GM15510 (cell line): ENCODE measurements around the gene WNT9B.

Source experiments
- POLR2A ChIP-seq: IDR thresholded peaks from 3 replicates; pipeline ENCODE4 v1.6.1; 2011; ENCODE audit warnings: borderline replicate concordance; ENCODE audit not compliant: insufficient read length; ENCODE audit errors: extremely low read depth

The WNT9B gene

DNA sequence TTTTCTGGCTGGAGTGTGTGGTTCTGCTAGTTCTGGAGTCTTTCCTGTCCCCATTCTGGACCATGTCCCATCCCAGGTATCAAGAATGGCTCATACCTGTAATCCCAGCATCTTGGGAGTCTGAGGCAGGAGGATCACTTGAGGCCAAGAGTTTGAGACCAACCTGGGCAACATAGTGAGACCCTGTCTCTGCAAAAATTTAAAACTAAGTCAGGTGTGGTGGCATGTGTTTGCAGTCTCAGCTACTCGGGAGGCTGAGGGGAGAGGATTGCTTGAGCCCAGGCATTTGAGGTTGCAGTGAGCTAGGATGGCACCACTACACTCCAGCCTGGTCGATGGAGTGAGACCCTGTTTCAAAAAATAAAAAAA, 17.6 kb upstream of the WNT9B start:
- TF ChIP-seq POLR2A = no peak

DNA sequence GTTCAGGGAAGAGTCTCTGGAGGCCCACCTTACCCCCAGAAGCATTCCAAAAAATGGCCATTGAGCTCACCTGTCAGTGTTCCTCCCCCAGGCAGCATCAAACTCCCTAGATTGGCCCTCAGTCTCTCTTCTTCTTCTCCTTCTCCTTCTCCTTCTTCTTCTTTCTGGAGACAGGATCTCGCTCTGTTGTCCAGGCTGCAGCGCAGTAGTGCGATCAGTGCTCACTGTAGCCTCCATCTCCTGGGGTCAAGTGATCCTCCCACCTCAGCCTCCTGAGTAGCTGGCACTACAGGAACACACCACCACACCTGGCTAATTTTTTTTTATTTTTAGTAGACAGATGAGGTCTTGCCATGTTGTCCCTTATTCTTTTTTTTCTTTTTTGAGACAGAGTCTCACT, 16.5 kb upstream of the WNT9B start:
- no peak for TF ChIP-seq POLR2A

DNA sequence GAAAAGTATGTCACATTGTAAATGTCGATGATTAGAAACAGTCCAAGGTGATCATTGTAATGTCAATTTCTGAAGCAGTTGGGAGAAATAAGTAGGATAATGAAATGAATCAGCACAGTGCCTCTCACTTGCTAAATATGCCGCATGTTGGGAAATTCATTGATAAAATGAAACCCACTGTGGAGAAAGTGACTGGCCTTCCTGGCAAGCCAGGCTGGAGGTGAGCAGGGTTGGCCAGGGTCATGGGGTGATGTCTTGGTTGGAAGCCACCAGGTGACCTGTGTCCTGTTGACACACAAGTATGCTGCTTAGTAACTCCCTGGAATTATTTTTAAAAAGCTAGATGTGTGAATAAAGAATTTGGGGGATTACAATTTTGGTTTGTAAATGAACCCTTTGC, 14.9 kb upstream of the WNT9B start:
- TF ChIP-seq POLR2A = no peak

DNA sequence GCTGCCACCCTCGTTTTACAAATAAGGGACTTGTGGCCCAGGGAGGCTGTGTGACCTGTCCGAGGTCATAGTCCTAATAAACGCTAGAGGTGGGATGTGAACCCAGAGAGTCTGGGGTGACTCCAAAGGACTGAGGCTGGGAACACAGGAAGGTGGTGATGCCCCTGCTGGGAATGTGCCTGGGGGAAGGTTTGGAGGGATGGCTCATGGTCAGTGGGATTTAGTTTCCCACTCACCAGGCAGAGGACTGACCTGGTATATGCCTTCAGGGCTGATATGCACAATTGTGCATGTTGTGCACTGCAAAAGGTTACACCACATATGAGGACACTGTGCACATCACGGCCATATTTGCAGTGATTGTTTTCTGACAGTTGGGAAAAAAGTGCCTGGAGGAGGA, 13.9 kb upstream of the WNT9B start:
- TF ChIP-seq POLR2A = no peak

DNA sequence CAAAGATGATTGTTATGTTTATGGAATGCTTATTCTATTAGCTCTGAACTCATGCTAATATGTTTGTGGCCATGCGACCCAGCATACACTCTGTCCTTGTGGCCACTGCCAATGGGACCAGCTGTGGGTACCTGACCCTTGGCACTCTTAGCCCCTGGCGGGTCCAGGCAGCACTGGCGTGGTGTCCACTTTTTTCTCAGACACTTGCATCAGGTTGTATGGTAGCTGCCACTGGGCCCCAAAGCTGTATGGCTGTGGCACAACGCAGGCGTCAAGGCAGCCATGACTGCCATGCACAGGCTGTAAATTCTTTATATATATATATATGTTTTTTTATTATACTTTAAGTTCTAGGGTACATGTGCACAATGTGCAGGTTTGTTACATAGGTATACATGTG, 12.2 kb upstream of the WNT9B start:
- TF ChIP-seq POLR2A = no peak

DNA sequence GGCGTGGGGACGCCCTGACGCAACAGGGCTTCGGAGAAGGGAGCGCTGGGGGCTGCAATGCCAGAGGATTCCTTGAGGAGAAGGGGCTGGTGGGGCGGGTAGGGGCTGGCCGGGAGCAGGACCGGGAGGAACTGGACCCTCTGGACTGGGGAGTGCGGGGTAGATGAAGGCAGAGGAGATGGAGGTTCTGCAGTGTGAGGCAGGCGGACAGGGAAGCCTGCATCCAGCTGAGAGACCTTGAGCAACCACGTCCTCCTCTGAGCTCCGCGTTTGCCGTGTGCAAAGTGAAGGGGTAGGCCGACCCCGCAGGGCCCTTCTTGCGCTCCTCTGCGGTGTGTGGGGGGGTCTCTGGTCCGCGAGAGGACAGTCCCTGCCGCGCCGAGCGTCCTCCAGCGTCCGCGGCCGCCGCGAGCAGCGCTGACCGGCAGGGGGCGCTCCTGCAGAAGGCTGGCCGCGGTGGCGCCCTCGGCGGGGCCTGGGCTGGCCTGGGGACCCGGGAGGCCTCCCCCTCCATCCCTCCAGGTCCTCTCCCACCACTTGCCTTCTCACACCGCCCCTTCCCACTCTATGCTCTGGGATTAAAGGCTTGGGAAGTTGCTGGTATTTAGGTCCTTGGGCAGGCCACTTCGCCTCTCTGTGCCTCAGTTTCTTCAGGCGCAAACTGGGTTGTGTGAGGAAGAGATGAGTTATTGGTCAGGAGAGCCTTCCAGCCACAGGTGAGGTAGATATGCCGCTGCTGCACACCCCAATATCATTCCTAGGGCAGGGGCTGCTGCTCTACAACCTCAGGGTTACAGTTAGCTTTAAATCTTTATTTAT, 9.6 kb upstream of the WNT9B start:
- TF ChIP-seq POLR2A = no peak

DNA sequence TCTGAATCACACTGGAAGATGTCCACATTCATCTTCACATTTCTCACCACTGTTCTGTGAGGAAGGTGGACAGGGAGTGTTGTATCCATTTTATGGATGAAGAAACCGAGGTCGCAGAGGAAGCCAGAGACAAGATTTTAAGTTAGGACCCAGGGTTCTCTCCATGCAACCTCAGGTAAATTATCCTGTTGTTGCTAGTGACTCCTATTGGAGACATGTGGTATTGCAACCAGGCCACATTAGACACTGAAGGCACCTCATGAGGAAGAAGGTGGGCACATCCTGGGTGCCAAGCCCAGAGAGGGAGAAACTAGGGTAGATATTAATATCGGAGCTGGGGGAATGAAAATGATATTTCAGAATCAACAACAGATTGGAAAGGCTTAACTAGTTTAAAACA, 8.5 kb upstream of the WNT9B start:
- TF ChIP-seq POLR2A = no peak

DNA sequence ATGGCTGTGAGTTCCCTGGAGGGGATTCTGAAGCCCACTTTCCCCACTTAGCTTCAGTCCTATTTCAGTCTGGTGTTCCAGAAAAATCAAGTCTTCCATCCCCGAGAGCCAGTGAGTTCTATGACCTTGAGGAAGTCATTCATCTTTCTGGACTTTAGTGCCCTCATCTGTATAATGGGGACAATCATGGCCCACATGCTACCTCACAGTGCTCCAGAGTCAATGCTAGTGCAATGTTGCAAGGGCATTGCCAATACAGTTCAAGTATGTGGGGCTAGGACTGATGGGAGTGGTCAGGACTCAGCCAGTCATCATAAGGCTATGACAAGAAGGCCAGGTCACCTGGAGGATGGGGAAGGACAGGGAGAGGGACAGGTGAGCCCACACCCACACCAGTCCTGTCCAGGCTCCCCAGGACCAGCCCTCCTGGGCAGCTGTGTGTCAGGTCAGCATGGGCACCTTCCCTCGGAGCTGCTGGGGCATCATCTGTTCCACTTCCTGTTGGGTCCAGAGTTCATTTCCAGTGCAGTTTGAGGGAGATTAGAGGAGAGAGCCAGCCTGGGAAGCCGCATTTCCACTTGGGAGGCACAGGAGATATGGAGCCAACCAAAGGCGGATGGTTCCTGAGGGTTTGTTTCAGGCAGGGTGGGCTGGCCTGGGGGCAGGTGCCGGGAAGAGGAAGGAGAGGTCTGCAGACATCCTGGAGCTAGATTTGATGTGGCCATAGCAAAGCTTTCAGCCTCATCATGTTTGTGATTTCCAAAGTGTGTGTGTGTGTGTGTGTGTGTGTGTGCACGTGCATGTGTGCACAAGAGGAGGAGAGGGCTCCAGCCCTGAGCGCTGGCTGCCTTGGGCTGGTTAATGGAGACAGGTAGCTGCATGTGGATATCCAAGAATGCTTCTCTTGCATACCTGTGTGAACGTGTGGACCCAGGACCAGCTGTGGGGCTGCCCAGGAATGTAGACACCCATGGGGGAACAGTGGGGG, 3.9 kb upstream of the WNT9B start:
- TF ChIP-seq POLR2A = no peak

DNA sequence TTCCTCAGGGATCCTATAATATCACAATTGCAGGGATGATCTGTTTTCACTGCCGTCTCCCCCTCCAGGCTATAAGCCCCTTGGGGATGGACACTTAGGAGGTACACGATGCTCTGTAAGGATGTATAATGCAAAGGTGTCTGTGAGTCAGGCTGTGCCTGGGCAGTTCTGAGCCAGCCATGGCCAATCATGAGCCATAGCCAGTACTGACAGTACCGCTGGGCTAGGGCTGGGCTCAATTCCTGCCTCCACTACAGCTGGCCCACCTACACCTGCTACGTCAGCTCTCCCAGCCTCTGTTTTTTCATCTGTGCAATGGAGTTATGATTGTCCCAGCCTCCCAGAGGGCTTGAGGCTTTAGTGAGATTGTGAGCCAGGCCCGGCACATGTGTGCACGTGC, 2.8 kb upstream of the WNT9B start:
- no peak for TF ChIP-seq POLR2A

DNA sequence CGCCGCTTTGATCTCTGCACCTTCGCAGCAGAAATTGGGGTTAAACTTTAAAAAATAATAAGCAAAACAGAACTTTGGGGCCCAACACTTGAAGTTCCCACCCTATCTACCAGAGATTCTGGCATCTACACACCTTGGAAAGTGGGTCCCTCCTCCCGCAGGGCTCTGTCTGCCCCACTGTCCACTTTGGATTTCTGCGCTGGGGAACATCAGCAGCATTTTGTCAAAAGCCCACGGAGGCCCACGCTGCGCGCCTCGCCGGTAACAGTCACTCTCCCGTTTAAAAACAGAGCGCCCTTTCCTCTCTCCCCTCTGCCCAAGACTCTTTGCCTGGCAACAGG, 725 bp upstream of the WNT9B start:
- no peak for TF ChIP-seq POLR2A

DNA sequence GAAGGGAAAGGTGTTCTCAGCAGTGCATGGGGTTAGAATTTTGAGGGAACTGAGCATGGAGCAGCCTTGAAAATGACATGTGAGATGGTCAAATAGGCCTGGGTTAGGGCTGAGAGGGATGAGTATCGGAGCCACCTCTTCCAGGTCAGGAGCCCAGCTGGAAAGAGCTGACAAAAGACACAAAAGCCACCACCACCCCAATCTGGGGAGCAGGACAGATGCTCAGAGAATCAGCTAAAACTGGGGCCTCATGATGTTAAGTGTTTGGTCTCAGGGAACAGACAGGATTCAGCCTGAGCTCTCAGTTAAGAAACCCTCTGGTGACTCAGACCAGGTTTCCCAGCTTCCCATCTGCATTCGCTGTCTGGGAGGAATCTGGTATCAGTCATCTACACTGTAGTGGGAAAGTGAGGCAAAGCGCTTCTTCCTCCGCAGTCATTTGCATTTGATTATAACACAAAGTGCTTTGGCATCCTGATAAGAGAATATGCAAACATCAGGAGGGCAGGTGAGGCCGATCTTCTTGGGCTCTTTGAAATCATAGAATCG, 2.6 kb downstream of the WNT9B start:
- no peak for TF ChIP-seq POLR2A

DNA sequence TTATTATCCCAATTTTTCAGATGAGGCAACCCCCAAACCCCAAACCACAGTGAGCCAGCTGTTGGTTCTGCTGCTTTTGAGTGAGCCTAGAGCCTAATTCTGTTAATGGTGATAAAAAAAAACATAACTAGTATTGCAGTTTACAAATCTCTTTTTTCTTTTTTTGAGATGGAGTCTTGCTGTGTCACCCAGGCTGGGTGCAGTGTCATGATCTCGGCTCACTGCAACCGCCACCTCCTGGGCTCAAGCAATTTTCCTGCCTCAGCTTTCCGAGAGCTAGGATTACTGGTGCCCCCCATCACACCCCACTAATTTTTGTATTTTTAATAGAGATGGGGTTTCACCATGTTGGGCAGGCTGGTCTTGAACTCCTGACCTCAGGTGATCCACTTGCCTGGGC, 3.1 kb downstream of the WNT9B start:
- TF ChIP-seq POLR2A = no peak

DNA sequence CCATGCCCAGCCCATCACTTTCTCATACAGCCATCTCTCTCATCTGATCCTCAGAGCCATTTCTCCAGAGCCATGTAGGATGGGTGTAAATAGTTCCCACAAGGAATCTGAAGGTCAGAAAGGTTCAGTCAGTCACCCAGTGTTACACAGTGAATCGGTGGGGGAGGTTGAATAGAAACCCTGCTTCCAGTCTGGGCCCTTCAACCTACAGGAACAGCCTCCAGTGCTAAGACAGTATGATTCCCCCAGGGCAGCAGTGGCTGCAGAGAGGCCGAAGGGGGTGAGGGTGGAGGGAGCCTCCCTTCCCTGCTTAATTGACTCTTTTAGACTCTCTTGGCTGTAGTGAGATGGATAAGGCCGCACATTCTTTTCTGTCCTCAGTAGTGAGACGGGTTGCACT, 3.6 kb downstream of the WNT9B start:
- no peak for TF ChIP-seq POLR2A

DNA sequence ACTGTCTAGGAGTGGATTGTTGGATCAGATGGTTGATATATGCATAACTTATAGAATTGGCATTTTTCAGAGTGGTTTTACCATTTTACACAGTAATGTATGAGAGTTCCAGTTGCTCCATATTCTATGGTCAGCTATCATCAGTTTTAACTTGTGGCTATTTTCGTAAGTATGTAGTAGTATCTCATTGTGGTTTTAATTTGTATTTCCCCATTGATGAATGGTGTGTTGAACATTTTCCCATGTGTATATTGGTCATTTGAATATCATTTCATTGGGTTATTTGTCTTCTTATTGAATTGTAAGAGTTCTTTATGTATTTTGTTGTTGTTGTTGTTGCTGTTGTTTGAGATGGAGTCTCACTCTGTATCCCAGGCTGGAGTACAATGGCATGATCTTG, 6.2 kb downstream of the WNT9B start:
- no peak for TF ChIP-seq POLR2A

DNA sequence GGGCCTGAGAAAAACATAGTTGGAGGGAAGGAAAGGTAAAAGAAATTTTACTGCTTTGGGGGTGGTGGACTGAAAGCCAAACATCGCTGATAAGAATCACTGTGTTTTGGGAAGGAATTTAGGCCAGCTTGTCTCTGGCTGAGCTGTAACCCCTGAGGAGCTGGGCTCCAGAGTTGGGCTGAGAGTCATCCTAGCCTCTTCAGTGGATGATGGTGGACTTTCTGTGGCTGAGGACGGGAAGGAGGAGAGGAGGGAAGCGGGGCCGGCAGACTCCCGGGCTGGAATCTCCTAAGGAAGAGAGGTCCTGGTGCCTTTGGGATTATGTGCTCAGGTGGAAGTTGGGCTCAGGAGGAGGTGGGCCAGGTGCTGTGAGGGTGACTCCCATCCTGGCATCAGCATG, 8.6 kb downstream of the WNT9B start:
- no peak for TF ChIP-seq POLR2A
